Liver (tissue), 9 donors: ENCODE measurements around the gene CRTC2. TPM values are rescaled to one million over a fixed set of nuclear protein-coding genes. Genes with fewer than 3 reads are reported as not detected.

ENCODE experiments used
- DNase-seq: peaks from one replicate; pipeline ENCODE4 v3.0.0-alpha.2; 2017; ENCODE audit warnings: low spot score
- H3K27ac ChIP-seq, 2 donors: one replicate each; pipeline ENCODE4 v1.7.0; 2013; ENCODE audit warnings: inconsistent platforms in 2 of 2, low read length in 2 of 2, control low read depth in 1 of 2, low read depth in 1 of 2, mild to moderate bottlenecking in 1 of 2
- H3K27me3 ChIP-seq, 4 donors: one replicate each; pipeline versions ENCODE4 v1.6.1 to v1.7.0; 2013; ENCODE audit warnings: low read length in 3 of 4, inconsistent platforms in 1 of 4, mild to moderate bottlenecking in 1 of 4, moderate library complexity in 1 of 4; ENCODE audit not compliant: control insufficient read depth in 4 of 4, insufficient read depth in 4 of 4
- H3K36me3 ChIP-seq, 4 donors: one replicate each; pipeline versions ENCODE4 v1.6.1 to v1.7.0; 2013; ENCODE audit warnings: low read length in 3 of 4, mild to moderate bottlenecking in 3 of 4, low read depth in 1 of 4, moderate library complexity in 1 of 4; ENCODE audit not compliant: control insufficient read depth in 4 of 4, insufficient read depth in 3 of 4
- H3K4me1 ChIP-seq, 4 donors: one replicate each; pipeline versions ENCODE4 v1.6.1 to v1.7.0; 2013; ENCODE audit warnings: low read length in 3 of 4, mild to moderate bottlenecking in 3 of 4, moderate library complexity in 1 of 4; ENCODE audit not compliant: control insufficient read depth in 4 of 4, insufficient read depth in 4 of 4
- H3K4me3 ChIP-seq, 3 donors: one replicate each; pipeline versions ENCODE4 v1.6.1 to v1.7.0; 2013; ENCODE audit warnings: low read length in 3 of 3, control low read depth in 1 of 3, low read depth in 1 of 3, mild to moderate bottlenecking in 1 of 3
- H3K9ac ChIP-seq, 2 donors: one replicate each; pipeline ENCODE4 v1.7.0; 2013; ENCODE audit warnings: low read length in 2 of 2, mild to moderate bottlenecking in 2 of 2, moderate library complexity in 2 of 2, control low read depth in 1 of 2, low read depth in 1 of 2
- H3K9me3 ChIP-seq, 4 donors: one replicate each; pipeline versions ENCODE4 v1.6.1 to v1.7.0; 2013; ENCODE audit warnings: low read length in 3 of 4; ENCODE audit not compliant: control insufficient read depth in 4 of 4
- EGR1 ChIP-seq, 2 donors: IDR thresholded peaks; 2 replicates each; pipeline ENCODE4 v1.6.1; 2016 to 2018; ENCODE audit warnings: antibody characterized with exemption in 2 of 2, low read depth in 2 of 2
- FOXA1 ChIP-seq: IDR thresholded peaks from 2 replicates; pipeline ENCODE4 v1.6.1; 2016; ENCODE audit warnings: antibody characterized with exemption
- FOXA2 ChIP-seq: IDR thresholded peaks from 2 replicates; pipeline ENCODE4 v1.6.1; 2016; ENCODE audit warnings: antibody characterized with exemption
- HNF4A ChIP-seq, 2 donors: conservative IDR thresholded peaks; 2 replicates each; pipeline ENCODE4 v1.6.1; 2016; ENCODE audit warnings: antibody characterized with exemption in 2 of 2, mild to moderate bottlenecking in 2 of 2
- HNF4G ChIP-seq: IDR thresholded peaks from 2 replicates; pipeline ENCODE4 v1.6.1; 2016; ENCODE audit warnings: antibody characterized with exemption
- JUND ChIP-seq, 2 donors: IDR thresholded peaks; 2 replicates each; pipeline ENCODE4 v1.6.1; 2016; ENCODE audit warnings: antibody characterized with exemption in 2 of 2
- RAD21 ChIP-seq, 2 donors: IDR thresholded peaks; 2 replicates each; pipeline ENCODE4 v1.6.1; 2016; ENCODE audit warnings: antibody characterized with exemption in 2 of 2, mild to moderate bottlenecking in 2 of 2
- RXRA ChIP-seq, 2 donors: IDR thresholded peaks; 2 replicates each; pipeline ENCODE4 v1.6.1; 2017 to 2018; ENCODE audit warnings: antibody characterized with exemption in 2 of 2, mild to moderate bottlenecking in 1 of 2
- SP1 ChIP-seq: IDR thresholded peaks from 2 replicates; pipeline ENCODE4 v1.6.1; 2018; ENCODE audit warnings: antibody characterized with exemption, mild to moderate bottlenecking
- TAF1 ChIP-seq: conservative IDR thresholded peaks from 2 replicates; pipeline ENCODE4 v1.6.1; 2016; ENCODE audit warnings: antibody characterized with exemption, mild to moderate bottlenecking
- YY1 ChIP-seq: IDR thresholded peaks from 2 replicates; pipeline ENCODE4 v1.6.1; 2016; ENCODE audit warnings: antibody characterized with exemption, mild to moderate bottlenecking
- WGBS: extraction: QIAGEN DNeasy Blood & Tissue Kit; methylation state at CpG from one replicate; pipeline ENCODE4 v1.1.7; 2013; 5-methylcytosine and 5-hydroxymethylcytosine counted together
- polyA plus RNA-seq, 2 donors: library from polyadenylated mRNA; stranded (reverse) in 1 of 2; unstranded in 1 of 2; fragments of 200-250 nt in 1 of 2; fragments of >200 nt in 1 of 2; fragmentation: Nextera tagmentation in 1 of 2; extraction: Ambion mirVana in 1 of 2; gene quantifications; one replicate each; pipeline versions ENCODE4 v1.2.1 to v1.2.3, GENCODE V29; 2013 to 2015
- total RNA-seq, 2 donors: library from RNA; depleted of rRNA; stranded (reverse); fragments of >200 nt; gene quantifications; one replicate each; pipeline ENCODE4 v1.2.3, GENCODE V29; 2014
- TF ChIP-seq, protein P1 (sequence below): IDR thresholded peaks from 2 replicates; pipeline ENCODE4 v1.6.1; 2016; ENCODE audit warnings: antibody characterized with exemption
- TF ChIP-seq, protein P2 (sequence below): IDR thresholded peaks from 2 replicates; pipeline ENCODE4 v1.6.1; 2016; ENCODE audit warnings: antibody characterized with exemption
- TF ChIP-seq, protein P3 (sequence below): IDR thresholded peaks from 2 replicates; pipeline ENCODE4 v1.6.1; 2016; ENCODE audit warnings: antibody characterized with exemption
- TF ChIP-seq, protein P4 (sequence below): fragments of 150-350 bp; IDR thresholded peaks from 2 replicates; pipeline ENCODE4 v1.5.1; 2017; ENCODE audit warnings: improper control_type of control experiment, low read depth, low read length; ENCODE audit not compliant: missing input control
- donor health status: healthy.
- donor health status: healthy.
- donor health status: healthy.
- donor health status: healthy.
- donor health status: healthy.

CRTC2 gene
- total and polyA plus RNA-seq, 4 donors, result 4.9 to 14.9 (median 8.2) TPM

DNA sequence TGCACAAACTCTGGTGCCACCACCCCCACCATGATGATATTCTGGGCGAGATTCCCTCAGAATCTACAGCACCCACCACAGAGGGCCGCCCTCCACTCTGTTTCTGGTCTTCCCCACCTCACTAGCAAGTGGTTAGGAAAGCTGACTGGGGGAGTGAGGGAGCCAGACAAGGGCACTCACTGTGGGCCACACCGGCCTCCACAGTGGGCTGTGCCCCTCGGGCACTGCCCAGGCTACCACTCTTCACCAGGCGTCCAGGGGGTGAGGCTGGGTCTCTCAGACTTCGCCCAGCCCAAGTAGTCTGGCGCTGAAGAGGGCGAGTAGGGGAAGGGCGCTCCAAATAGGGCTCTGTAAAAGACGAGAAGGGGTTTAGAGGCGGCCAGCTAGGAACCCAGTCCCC, 24.5 kb downstream of the CRTC2 start:
- no peak overlapping the region for H3K4me3 ChIP-seq
- DNase-seq, result no peak
- no peak overlapping the region for H3K9ac ChIP-seq
- H3K9me3 ChIP-seq, result no peaks in the 10 kb centered on the region
- TF ChIP-seq FOXA1 (no peak), TAF1 (no peak), SP1 (no peak), EGR1 (IDR thresholded peaks at IDR 0.05; ENCODE audit: low read depth in 2 of 2) (no peak), HNF4G (no peak), FOXA2 (no peak), RAD21 (IDR thresholded peaks at IDR 0.05) (no peak), YY1 (no peak), RXRA (IDR thresholded peaks at IDR 0.05) (no peak)
- TF ChIP-seq, protein P1, sequence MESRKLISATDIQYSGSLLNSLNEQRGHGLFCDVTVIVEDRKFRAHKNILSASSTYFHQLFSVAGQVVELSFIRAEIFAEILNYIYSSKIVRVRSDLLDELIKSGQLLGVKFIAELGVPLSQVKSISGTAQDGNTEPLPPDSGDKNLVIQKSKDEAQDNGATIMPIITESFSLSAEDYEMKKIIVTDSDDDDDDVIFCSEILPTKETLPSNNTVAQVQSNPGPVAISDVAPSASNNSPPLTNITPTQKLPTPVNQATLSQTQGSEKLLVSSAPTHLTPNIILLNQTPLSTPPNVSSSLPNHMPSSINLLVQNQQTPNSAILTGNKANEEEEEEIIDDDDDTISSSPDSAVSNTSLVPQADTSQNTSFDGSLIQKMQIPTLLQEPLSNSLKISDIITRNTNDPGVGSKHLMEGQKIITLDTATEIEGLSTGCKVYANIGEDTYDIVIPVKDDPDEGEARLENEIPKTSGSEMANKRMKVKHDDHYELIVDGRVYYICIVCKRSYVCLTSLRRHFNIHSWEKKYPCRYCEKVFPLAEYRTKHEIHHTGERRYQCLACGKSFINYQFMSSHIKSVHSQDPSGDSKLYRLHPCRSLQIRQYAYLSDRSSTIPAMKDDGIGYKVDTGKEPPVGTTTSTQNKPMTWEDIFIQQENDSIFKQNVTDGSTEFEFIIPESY, result no peak
- TF ChIP-seq, protein P2, sequence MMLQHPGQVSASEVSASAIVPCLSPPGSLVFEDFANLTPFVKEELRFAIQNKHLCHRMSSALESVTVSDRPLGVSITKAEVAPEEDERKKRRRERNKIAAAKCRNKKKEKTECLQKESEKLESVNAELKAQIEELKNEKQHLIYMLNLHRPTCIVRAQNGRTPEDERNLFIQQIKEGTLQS, result no peak
- TF ChIP-seq, protein P3, sequence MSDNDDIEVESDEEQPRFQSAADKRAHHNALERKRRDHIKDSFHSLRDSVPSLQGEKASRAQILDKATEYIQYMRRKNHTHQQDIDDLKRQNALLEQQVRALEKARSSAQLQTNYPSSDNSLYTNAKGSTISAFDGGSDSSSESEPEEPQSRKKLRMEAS, result no peak
- H3K27me3 ChIP-seq, result no peaks in the 10 kb centered on the region
- WGBS, result 97% methylated on average over 11 of the region's 11 CpGs
- peaks cover 11 to 79% (median 49%) of the 10 kb centered on the region in 4 donors for H3K36me3 ChIP-seq
- H3K27ac ChIP-seq, result no peak overlapping the region
- H3K4me1 ChIP-seq, result no peaks in the 10 kb centered on the region

DNA sequence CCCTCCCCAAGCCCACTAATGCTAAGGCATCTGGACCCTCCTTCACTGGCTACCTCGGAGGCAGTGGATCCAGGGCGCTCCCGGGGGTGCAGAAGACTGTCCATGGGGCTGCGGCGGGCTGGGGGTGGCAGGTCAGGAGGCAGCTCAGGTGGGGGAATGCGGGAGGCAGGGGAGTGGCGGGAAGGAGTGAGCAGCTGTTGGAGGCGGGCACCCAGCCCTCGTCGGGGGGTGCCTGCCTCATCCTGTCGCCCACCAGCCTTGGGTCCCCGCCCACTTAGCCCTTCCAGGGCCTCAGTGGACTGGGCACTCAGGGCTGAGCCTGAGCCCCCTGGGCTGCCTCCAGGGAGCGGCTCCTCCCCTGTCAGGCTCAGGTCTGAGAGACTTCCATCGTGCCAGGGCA, 25.0 kb downstream of the CRTC2 start:
- no peak overlapping the region for H3K27ac ChIP-seq
- H3K9me3 ChIP-seq, result no peaks in the 10 kb centered on the region
- H3K27me3 ChIP-seq, result no peaks in the 10 kb centered on the region
- peaks cover 11 to 75% (median 48%) of the 10 kb centered on the region in 4 donors for H3K36me3 ChIP-seq
- TF ChIP-seq, protein P2, result no peak
- TF ChIP-seq HNF4A (conservative IDR thresholded peaks at IDR 0.05) (no peak), RXRA (IDR thresholded peaks at IDR 0.05) (no peak), SP1 (no peak), JUND (IDR thresholded peaks at IDR 0.05) (no peak), HNF4G (no peak), YY1 (no peak), FOXA1 (no peak)
- TF ChIP-seq, protein P4, sequence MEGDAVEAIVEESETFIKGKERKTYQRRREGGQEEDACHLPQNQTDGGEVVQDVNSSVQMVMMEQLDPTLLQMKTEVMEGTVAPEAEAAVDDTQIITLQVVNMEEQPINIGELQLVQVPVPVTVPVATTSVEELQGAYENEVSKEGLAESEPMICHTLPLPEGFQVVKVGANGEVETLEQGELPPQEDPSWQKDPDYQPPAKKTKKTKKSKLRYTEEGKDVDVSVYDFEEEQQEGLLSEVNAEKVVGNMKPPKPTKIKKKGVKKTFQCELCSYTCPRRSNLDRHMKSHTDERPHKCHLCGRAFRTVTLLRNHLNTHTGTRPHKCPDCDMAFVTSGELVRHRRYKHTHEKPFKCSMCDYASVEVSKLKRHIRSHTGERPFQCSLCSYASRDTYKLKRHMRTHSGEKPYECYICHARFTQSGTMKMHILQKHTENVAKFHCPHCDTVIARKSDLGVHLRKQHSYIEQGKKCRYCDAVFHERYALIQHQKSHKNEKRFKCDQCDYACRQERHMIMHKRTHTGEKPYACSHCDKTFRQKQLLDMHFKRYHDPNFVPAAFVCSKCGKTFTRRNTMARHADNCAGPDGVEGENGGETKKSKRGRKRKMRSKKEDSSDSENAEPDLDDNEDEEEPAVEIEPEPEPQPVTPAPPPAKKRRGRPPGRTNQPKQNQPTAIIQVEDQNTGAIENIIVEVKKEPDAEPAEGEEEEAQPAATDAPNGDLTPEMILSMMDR, result no peak
- TF ChIP-seq, protein P3, result no peak
- no peak overlapping the region for H3K9ac ChIP-seq
- H3K4me1 ChIP-seq, result no peaks in the 10 kb centered on the region
- WGBS, result 95% methylated on average over 14 of the region's 14 CpGs
- no peak for DNase-seq
- H3K4me3 ChIP-seq, result no peak overlapping the region
